Fibroblast of the aortic adventitia (primary cell): ENCODE results near the gene CCND2. TPM values are rescaled to one million over a fixed set of nuclear protein-coding genes. Genes with fewer than 3 reads are reported as not detected.
"Not testable (repeated sequence)": the region's sequence is repeated elsewhere in the genome, so short reads cannot be mapped to it uniquely, and the experiment has no call there.

Source experiments
- DNase-seq: peaks from one replicate; pipeline ENCODE4 v3.0.0-alpha.2; 2010; ENCODE audit warnings: low read depth
- H3K4me3 ChIP-seq: 2 replicates; pipeline ENCODE4 v1.5.1; 2011; ENCODE audit warnings: low read depth, mild to moderate bottlenecking, control low read depth, low read length, moderate library complexity
- total RNA-seq: library from RNA; depleted of rRNA; stranded (reverse); fragments of >200 nt; gene quantifications from 2 replicates; pipeline ENCODE4 v1.2.3, GENCODE V29; 2012; ENCODE audit warnings: low replicate concordance
- TF ChIP-seq, protein P1 (sequence below): IDR thresholded peaks from 2 replicates; pipeline ENCODE4 v1.5.1; 2011; ENCODE audit warnings: mild to moderate bottlenecking, low read length, control low read depth, inconsistent platforms; ENCODE audit not compliant: insufficient read depth

Gene CCND2
- total RNA-seq, 1 donor = 22.5 TPM

GRCh38 chr12:4238577-4238976, 35.0 kb upstream of the CCND2 start:
- no peak for DNase-seq
- TF ChIP-seq, protein P1, sequence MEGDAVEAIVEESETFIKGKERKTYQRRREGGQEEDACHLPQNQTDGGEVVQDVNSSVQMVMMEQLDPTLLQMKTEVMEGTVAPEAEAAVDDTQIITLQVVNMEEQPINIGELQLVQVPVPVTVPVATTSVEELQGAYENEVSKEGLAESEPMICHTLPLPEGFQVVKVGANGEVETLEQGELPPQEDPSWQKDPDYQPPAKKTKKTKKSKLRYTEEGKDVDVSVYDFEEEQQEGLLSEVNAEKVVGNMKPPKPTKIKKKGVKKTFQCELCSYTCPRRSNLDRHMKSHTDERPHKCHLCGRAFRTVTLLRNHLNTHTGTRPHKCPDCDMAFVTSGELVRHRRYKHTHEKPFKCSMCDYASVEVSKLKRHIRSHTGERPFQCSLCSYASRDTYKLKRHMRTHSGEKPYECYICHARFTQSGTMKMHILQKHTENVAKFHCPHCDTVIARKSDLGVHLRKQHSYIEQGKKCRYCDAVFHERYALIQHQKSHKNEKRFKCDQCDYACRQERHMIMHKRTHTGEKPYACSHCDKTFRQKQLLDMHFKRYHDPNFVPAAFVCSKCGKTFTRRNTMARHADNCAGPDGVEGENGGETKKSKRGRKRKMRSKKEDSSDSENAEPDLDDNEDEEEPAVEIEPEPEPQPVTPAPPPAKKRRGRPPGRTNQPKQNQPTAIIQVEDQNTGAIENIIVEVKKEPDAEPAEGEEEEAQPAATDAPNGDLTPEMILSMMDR = no peak

GRCh38 chr12:4239746-4240145, 33.8 kb upstream of the CCND2 start:
- TF ChIP-seq, protein P1 = no peak
- H3K4me3 ChIP-seq = no peak overlapping the region
- DNase-seq = no peak

More at GRCh38 chr12:4238577-4238976, 35.0 kb upstream of the CCND2 start:
- H3K4me3 ChIP-seq = no peak overlapping the region

GRCh38 chr12:4240161-4240783, 33.3 kb upstream of the CCND2 start:
- no peak for DNase-seq
- TF ChIP-seq, protein P1 = no peak

GRCh38 chr12:4240981-4241380, 32.6 kb upstream of the CCND2 start:
- TF ChIP-seq, protein P1 = no peak
- no peak overlapping the region for H3K4me3 ChIP-seq
- DNase-seq = no peak

More at GRCh38 chr12:4240161-4240783, 33.3 kb upstream of the CCND2 start:
- H3K4me3 ChIP-seq = no peak overlapping the region

DNA sequence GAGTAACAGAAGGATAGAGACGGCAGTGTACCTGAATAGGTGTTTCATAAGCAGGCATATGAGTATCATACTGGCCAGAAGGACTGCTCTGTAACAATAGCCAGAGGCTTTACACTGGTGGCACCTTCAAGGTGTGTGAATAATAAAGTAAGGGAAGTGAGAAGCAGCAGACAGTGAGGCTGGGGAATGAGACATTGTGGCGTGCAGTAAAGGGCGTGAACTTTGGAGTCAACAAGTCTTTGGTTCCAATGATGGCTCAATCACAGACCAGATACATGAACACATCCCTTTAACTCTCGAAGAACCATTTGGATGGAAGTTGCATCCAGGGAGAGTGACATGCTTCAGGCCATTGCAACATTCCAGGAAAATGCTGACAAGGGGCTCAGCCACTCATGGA, 32.0 kb upstream of the CCND2 start:
- H3K4me3 ChIP-seq = no peak overlapping the region
- TF ChIP-seq, protein P1 = no peak
- no peak for DNase-seq

DNA sequence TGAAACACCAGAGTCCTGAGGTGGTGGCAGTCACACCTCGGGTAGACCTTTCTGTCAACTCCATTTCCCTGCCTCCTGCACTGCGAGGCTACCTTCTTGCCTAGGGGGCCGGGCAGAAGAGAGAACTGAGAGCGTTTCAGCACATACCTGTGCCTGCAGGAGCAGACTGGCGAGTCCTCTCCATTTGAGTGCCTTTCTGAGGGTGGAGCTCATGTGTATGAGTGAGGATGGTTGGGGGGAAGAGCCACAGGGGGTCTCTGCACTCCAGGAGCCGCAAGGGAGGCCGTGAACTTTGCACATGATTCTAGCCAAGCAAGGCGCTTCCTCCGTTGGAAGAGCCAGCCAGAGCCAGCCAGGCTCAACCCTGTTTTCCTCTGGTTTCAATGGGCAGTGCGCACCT, 31.0 kb upstream of the CCND2 start:
- H3K4me3 ChIP-seq = no peak overlapping the region
- DNase-seq = no peak
- TF ChIP-seq, protein P1 = no peak

GRCh38 chr12:4243091-4243490, 30.5 kb upstream of the CCND2 start:
- no peak overlapping the region for H3K4me3 ChIP-seq
- TF ChIP-seq, protein P1 = no peak
- no peak for DNase-seq

DNA sequence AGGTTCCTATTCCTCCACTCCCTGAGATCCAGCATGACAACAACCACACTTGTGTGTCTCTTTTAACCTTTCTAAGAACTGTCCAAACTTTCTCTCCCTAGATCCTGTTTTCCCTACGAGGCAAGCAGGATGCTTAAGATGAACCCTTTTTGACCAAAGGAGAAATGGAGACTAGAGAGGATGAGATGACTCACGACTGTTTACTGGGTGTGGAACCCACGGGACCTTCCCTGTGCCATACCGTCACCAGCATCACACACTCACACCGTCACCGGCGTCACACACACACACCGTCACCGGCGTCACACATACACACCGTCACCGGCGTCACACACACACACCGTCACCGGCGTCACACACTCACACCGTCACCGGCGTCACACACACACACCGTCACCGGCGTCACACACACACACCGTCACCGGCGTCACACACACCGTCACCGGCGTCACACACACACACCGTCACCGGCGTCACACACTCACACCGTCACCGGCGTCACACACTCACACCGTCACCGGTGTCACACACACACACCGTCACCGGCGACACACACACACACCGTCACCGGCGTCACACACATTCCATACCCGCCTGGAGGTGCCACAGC, 30.0 kb upstream of the CCND2 start:
- not testable (repeated sequence) for H3K4me3 ChIP-seq, DNase-seq
